ENCODE measurements around the gene STARD9. TPM values are rescaled to one million over a fixed set of nuclear protein-coding genes. Genes with fewer than 3 reads are reported as not detected.
A peak's percentile ranks its signal among the peaks of the same experiment; 100 is the strongest.

Gene STARD9
- total and polyA plus RNA-seq, 2 of the 13 experiments (the other 11 are each of a cell fraction or from before 2014, with no cell fraction given): 5.3 to 7.5 TPM

- no TSS peak for BruUV-seq (replicated peaks)
- no peak overlapping the region for H3K4me2 ChIP-seq (ENCODE audit: low read depth, low read length)
Observed at GRCh38 chr15:42584031-42584765, 8.8 kb downstream of the STARD9 start.

More at GRCh38 chr15:42584031-42584765, 8.8 kb downstream of the STARD9 start:
- CTCF ChIA-PET (ENCODE audit: low intra/inter-chr PET ratio, low total read pairs): no interaction called here
- no peak for TF ChIP-seq ATF7-NPFF (CRISPR knock-in tag; IDR thresholded peaks at IDR 0.05; ENCODE audit: low read depth)
- no peak for TF ChIP-seq CCDC6 (CRISPR knock-in tag; IDR thresholded peaks at IDR 0.05)
- no peak for TF ChIP-seq ZBTB20 (CRISPR knock-in tag; IDR thresholded peaks at IDR 0.05; ENCODE audit: borderline replicate concordance, low read depth)
- no peak for TF ChIP-seq ATM (IDR thresholded peaks at IDR 0.05; ENCODE audit: borderline replicate concordance)
- TF ChIP-seq ZNF263 (CRISPR knock-in tag; IDR thresholded peaks at IDR 0.05): no peak
- no peak for TF ChIP-seq PCBP1 (IDR thresholded peaks at IDR 0.05; ENCODE audit: borderline replicate concordance, low read depth, low read length)
- TF ChIP-seq PRPF4 (IDR thresholded peaks at IDR 0.05; ENCODE audit: low read depth, low read length, poor library complexity, severe bottlenecking): no peak
- TF ChIP-seq, protein P1, sequence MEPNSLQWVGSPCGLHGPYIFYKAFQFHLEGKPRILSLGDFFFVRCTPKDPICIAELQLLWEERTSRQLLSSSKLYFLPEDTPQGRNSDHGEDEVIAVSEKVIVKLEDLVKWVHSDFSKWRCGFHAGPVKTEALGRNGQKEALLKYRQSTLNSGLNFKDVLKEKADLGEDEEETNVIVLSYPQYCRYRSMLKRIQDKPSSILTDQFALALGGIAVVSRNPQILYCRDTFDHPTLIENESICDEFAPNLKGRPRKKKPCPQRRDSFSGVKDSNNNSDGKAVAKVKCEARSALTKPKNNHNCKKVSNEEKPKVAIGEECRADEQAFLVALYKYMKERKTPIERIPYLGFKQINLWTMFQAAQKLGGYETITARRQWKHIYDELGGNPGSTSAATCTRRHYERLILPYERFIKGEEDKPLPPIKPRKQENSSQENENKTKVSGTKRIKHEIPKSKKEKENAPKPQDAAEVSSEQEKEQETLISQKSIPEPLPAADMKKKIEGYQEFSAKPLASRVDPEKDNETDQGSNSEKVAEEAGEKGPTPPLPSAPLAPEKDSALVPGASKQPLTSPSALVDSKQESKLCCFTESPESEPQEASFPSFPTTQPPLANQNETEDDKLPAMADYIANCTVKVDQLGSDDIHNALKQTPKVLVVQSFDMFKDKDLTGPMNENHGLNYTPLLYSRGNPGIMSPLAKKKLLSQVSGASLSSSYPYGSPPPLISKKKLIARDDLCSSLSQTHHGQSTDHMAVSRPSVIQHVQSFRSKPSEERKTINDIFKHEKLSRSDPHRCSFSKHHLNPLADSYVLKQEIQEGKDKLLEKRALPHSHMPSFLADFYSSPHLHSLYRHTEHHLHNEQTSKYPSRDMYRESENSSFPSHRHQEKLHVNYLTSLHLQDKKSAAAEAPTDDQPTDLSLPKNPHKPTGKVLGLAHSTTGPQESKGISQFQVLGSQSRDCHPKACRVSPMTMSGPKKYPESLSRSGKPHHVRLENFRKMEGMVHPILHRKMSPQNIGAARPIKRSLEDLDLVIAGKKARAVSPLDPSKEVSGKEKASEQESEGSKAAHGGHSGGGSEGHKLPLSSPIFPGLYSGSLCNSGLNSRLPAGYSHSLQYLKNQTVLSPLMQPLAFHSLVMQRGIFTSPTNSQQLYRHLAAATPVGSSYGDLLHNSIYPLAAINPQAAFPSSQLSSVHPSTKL (CRISPR knock-in tag; IDR thresholded peaks at IDR 0.05): no peak
- TF ChIP-seq TBL1XR1 (IDR thresholded peaks at IDR 0.05; ENCODE audit: borderline replicate concordance, low read length, partially characterized antibody): no peak
- TF ChIP-seq ZNF839 (CRISPR knock-in tag; IDR thresholded peaks at IDR 0.05; ENCODE audit: borderline replicate concordance): no peak
- peaks cover 44% of the 10 kb centered on the region for H3K4me1 ChIP-seq (ENCODE audit: insufficient read depth, low read length)
- H3K79me2 ChIP-seq (ENCODE audit: insufficient read depth, low read length): peaks cover 2% of the 10 kb centered on the region
- H4K20me1 ChIP-seq (ENCODE audit: insufficient read depth, low read length): no peaks in the 10 kb centered on the region
- no peak overlapping the region for H2AFZ ChIP-seq (ENCODE audit: low read length)
- ATAC-seq (no peak), DNase-seq (ENCODE audit: low spot score) (peak; percentile 32), FAIRE-seq (no peak)
- no peaks in the 10 kb centered on the region for H3K27me3 ChIP-seq (ENCODE audit: control insufficient read depth in 1 of 2, insufficient read depth in 2 of 2, low read length in 2 of 2)
- H3K9me3 ChIP-seq (ENCODE audit: low read length): no peaks in the 10 kb centered on the region
- H3K27ac ChIP-seq (ENCODE audit: extremely low read length, insufficient read depth, low read length): no peak overlapping the region
- intact Hi-C loops (cut with micrococcal nuclease; ENCODE audit: unreplicated experiment): no loop called here
- no peak overlapping the region for H3K4me3 ChIP-seq (replicated peaks in 1 of 3; ENCODE audit: insufficient read depth in 1 of 3, low read depth in 2 of 3, low read length in 3 of 3)
- POLR2A ChIA-PET: interaction anchor here (2.0 kb wide), 1 partner anchor 9 kb away, joined by 8 read pairs; the partner anchor contains the start of gene STARD9
- no peak overlapping the region for H3K9ac ChIP-seq (ENCODE audit: insufficient read depth, low read depth, low read length)
- peaks cover 0 to 2% of the 10 kb centered on the region in 2 experiments; a peak in 1 of 5 replicates for H3K36me3 ChIP-seq (replicated peaks in 1 of 2; ENCODE audit: control insufficient read depth in 1 of 2, insufficient read depth in 2 of 2, low read length in 2 of 2)
- WGBS (ENCODE audit: low lambda C conversion rate): 81% methylated on average over 4 of the region's 4 CpGs
- in situ Hi-C loops (cut with HindIII; ENCODE audit: extremely low pct_ligation_motif_present, low pct_unique_long_range_greater_than_20kb): no loop called here
